Transverse colon (tissue), 4 donors: ENCODE results near the gene SRRM5. TPM values are rescaled to one million over a fixed set of nuclear protein-coding genes. Genes with fewer than 3 reads are reported as not detected.
A peak's percentile ranks its signal among the peaks of the same experiment; 100 is the strongest.

Experiments
- DNase-seq: peaks from one replicate; pipeline ENCODE4 v3.0.0-alpha.2; 2019
- H3K27ac ChIP-seq, 4 donors: fragments of 200-600 bp; sonication (generic); 2 replicates each; pipeline ENCODE4 v1.5.1; 2016 to 2018; ENCODE audit warnings: inconsistent platforms in 4 of 4
- H3K27me3 ChIP-seq: fragments of 200-600 bp; sonication (generic); 2 replicates; pipeline ENCODE4 v1.5.1; 2017; ENCODE audit warnings: inconsistent platforms
- H3K36me3 ChIP-seq, 4 donors: fragments of 200-600 bp; sonication (generic); 2 replicates each; pipeline ENCODE4 v1.5.1; 2017 to 2019; ENCODE audit warnings: inconsistent platforms in 4 of 4
- H3K4me1 ChIP-seq, 4 donors: fragments of 200-600 bp; sonication (generic); 2 replicates each; pipeline ENCODE4 v1.5.1; 2017 to 2020; ENCODE audit warnings: inconsistent platforms in 4 of 4
- H3K4me3 ChIP-seq, 4 donors: fragments of 200-600 bp; sonication (generic); 1 replicate in 1 of 4; 2 replicates in 3 of 4; pipeline versions ENCODE4 v1.5.1 to v1.6.1; 2017 to 2019; ENCODE audit warnings: inconsistent platforms in 4 of 4
- H3K9me3 ChIP-seq, 2 donors: fragments of 200-600 bp; sonication (generic); 2 replicates each; pipeline ENCODE4 v1.5.1; 2017 to 2019; ENCODE audit warnings: inconsistent platforms in 2 of 2
- CTCF ChIP-seq, 5 experiments: fragments of 200-600 bp in 3 of 5; fragments of 450-650 bp in 2 of 5; sonication (generic) in 3 of 5; IDR thresholded peaks; 1 replicate in 2 of 5; 2 replicates in 3 of 5; pipeline ENCODE4 v1.5.1; 2016 to 2017; ENCODE audit warnings: antibody characterized with exemption in 5 of 5, inconsistent platforms in 3 of 5, mild to moderate bottlenecking in 2 of 5, moderate library complexity in 1 of 5
- EP300 ChIP-seq: sonication (generic); formaldehyde crosslinking; IDR thresholded peaks from one replicate; pipeline ENCODE4 v1.6.1; 2017; ENCODE audit warnings: antibody characterized with exemption, low read depth
- POLR2A ChIP-seq: fragments of 450-650 bp; IDR thresholded peaks from one replicate; pipeline ENCODE4 v1.6.1; 2016; ENCODE audit warnings: antibody characterized with exemption, mild to moderate bottlenecking, moderate library complexity
- POLR2AphosphoS5 ChIP-seq, 3 donors: sonication (generic); formaldehyde crosslinking; IDR thresholded peaks; one replicate each; pipeline ENCODE4 v1.6.1; 2016; ENCODE audit warnings: antibody characterized with exemption in 3 of 3
- WGBS, 2 donors: methylation state at CpG; one replicate each; pipeline ENCODE4 v1.1.5; 2018; ENCODE audit warnings: low coverage in 1 of 2; 5-methylcytosine and 5-hydroxymethylcytosine counted together
- in situ Hi-C, 4 donors: fragments of 200-750 bp; cut with MboI; loops; one replicate each; pipeline versions ENCODE4 v1.15.0 to v1.15.1; 2017; ENCODE audit warnings: low sequenced_read_pairs in 3 of 4, low pct_ligation_motif_present in 1 of 4, low pct_unique_long_range_greater_than_20kb in 1 of 4
- intact Hi-C: fragments of 100-400 bp; cut with DNase I; formaldehyde crosslinking; loops from one replicate; pipeline ENCODE4 v1.15.1; 2023; ENCODE audit warnings: low total_unique reads
- total RNA-seq, 4 donors: library from RNA; depleted of rRNA; stranded (reverse); fragments of >200 nt; gene quantifications; one replicate each; pipeline ENCODE4 v1.1.0, GENCODE V29; 2016

SRRM5 gene
- total RNA-seq, 4 donors from 2014 or later, result 0.14 to 2.2 (median 0.64) TPM; not detected in 1

GRCh38 chr19:43563816-43564457 is 48.0 kb upstream of the SRRM5 start:
- Histone ChIP-seq H3K4me3 (no peak overlapping the region), H3K36me3 (no peaks in the 10 kb centered on the region), H3K27ac (peak overlapping the region in 2 of 4 donors; percentile 59 to 66), H3K9me3 (no peaks in the 10 kb centered on the region), H3K27me3 (no peaks in the 10 kb centered on the region), H3K4me1 (peaks cover 0 to 13% (median 7%) of the 10 kb centered on the region in 4 donors)
- in situ Hi-C loops (no loop called here), intact Hi-C loops (loop anchor here (10.0 kb wide), 1 partner anchor 91 kb away; no protein-coding TSS in a partner anchor)
- TF ChIP-seq EP300, result no peak
- no peak for TF ChIP-seq CTCF (IDR thresholded peaks at IDR 0.05)
- no peak for TF ChIP-seq POLR2A
- TF ChIP-seq POLR2AphosphoS5 (IDR thresholded peaks at IDR 0.05), result no peak
- no peak for DNase-seq
- WGBS, 2 donors, result 90 to 92% methylated on average over 8 to 10 of the region's 10 CpGs

GRCh38 chr19:43564800-43565199 is 47.1 kb upstream of the SRRM5 start:
- Histone ChIP-seq H3K36me3 (no peaks in the 10 kb centered on the region), H3K27ac (no peak overlapping the region), H3K4me3 (no peak overlapping the region), H3K9me3 (no peaks in the 10 kb centered on the region), H3K4me1 (peaks cover 0 to 13% (median 7%) of the 10 kb centered on the region in 4 donors), H3K27me3 (no peaks in the 10 kb centered on the region)
- no peak for TF ChIP-seq EP300
- TF ChIP-seq POLR2A, result no peak
- intact Hi-C loops, result loop anchor here (10.0 kb wide), 1 partner anchor 90 kb away; no protein-coding TSS in a partner anchor
- no peak for DNase-seq
- in situ Hi-C loops, result no loop called here
- WGBS, 2 donors, result 83 to 86% methylated on average over 9 of the region's 9 CpGs

GRCh38 chr19:43569657-43570056 is 42.2 kb upstream of the SRRM5 start:
- 68 to 73% methylated on average over 4 to 5 of the region's 5 CpGs for whole genome bisulfite sequencing, 2 donors
- no peak for DNase-seq
- no peaks in the 10 kb centered on the region for H3K9me3 ChIP-seq
- no peak overlapping the region for H3K27ac ChIP-seq
- H3K4me3 ChIP-seq, result no peak overlapping the region
- in situ Hi-C loops (no loop called here), intact Hi-C loops (loop anchor here (10.0 kb wide), 1 partner anchor 85 kb away; no protein-coding TSS in a partner anchor)
- H3K27me3 ChIP-seq, result no peaks in the 10 kb centered on the region
- no peaks in the 10 kb centered on the region for H3K36me3 ChIP-seq
- no peak for TF ChIP-seq CTCF (IDR thresholded peaks at IDR 0.05)
- no peak for TF ChIP-seq EP300
- no peak for TF ChIP-seq POLR2A
- TF ChIP-seq POLR2AphosphoS5 (IDR thresholded peaks at IDR 0.05), result no peak
- H3K4me1 ChIP-seq, result peaks cover 4 to 9% (median 5%) of the 10 kb centered on the region in 4 donors

- no peak overlapping the region for H3K27ac ChIP-seq
- no peaks in the 10 kb centered on the region for H3K36me3 ChIP-seq
- H3K4me3 ChIP-seq, result no peak overlapping the region
- H3K27me3 ChIP-seq, result no peaks in the 10 kb centered on the region
- no peak for DNase-seq
- H3K4me1 ChIP-seq, result peaks cover 5 to 13% (median 9%) of the 10 kb centered on the region in 4 donors
- no peak for TF ChIP-seq POLR2AphosphoS5 (IDR thresholded peaks at IDR 0.05)
- no peak for TF ChIP-seq CTCF (IDR thresholded peaks at IDR 0.05)
- no peak for TF ChIP-seq POLR2A
- no peak for TF ChIP-seq EP300
- H3K9me3 ChIP-seq, result no peaks in the 10 kb centered on the region
- 65% methylated on average over 5 of the region's 5 CpGs; no CpG with 5 or more reads in 1 of the 2 donors for WGBS, 2 donors
- in situ Hi-C loops (no loop called here), intact Hi-C loops (no loop called here)
Observed at GRCh38 chr19:43570174-43570791, 41.6 kb upstream of the SRRM5 start.
